NCI-H2029 treated with DMSO at 0.1 percent for 48 hours (cell line): ENCODE measurements around the gene SHISA7.
A peak's percentile ranks its signal among the peaks of the same experiment; 100 is the strongest.

ENCODE experiments used
- DNase-seq: peaks from one replicate; lab custom pipeline; 2025; lab: John Stamatoyannopoulos, UW

Gene SHISA7

GRCh38 chr19:55482156-55482961 lies 39.3 kb upstream of the SHISA7 start:
- no peak for DNase-seq

GRCh38 chr19:55481794-55482155 lies 38.7 kb upstream of the SHISA7 start:
- DNase-seq: no peak

- DNase-seq: no peak
Measured at GRCh38 chr19:55481148-55481793, 38.2 kb upstream of the SHISA7 start.

GRCh38 chr19:55479451-55480230 lies 36.5 kb upstream of the SHISA7 start:
- no peak for DNase-seq

GRCh38 chr19:55479045-55479444 lies 35.9 kb upstream of the SHISA7 start:
- no peak for DNase-seq

- no peak for DNase-seq
Measured at GRCh38 chr19:55478364-55478763, 35.3 kb upstream of the SHISA7 start.

- DNase-seq: no peak
Measured at GRCh38 chr19:55477905-55478304, 34.8 kb upstream of the SHISA7 start.

- peak; percentile 78 for DNase-seq
Measured at GRCh38 chr19:55476100-55476775, 33.1 kb upstream of the SHISA7 start, which contains the start of gene ZNF628. ZNF628 (plus strand) TSS chr19:55476617; CDS start chr19:55479911, 3,294 bp downstream.

- DNase-seq: no peak
Measured at GRCh38 chr19:55474269-55475265, 31.5 kb upstream of the SHISA7 start.

- DNase-seq: no peak
Measured at GRCh38 chr19:55473225-55474012, 30.3 kb upstream of the SHISA7 start.

- DNase-seq: no peak
Measured at GRCh38 chr19:55472463-55472862, 29.4 kb upstream of the SHISA7 start.

- no peak for DNase-seq
Measured at GRCh38 chr19:55471266-55471665, 28.2 kb upstream of the SHISA7 start.

- DNase-seq: no peak
Measured at GRCh38 chr19:55468054-55468393, 24.9 kb upstream of the SHISA7 start.

- DNase-seq: no peak
Measured at GRCh38 chr19:55467236-55468053, 24.3 kb upstream of the SHISA7 start.

- DNase-seq: no peak
Measured at GRCh38 chr19:55466241-55466614, 23.1 kb upstream of the SHISA7 start.

- no peak for DNase-seq
Measured at GRCh38 chr19:55465460-55466240, 22.6 kb upstream of the SHISA7 start.

- DNase-seq: no peak
Measured at GRCh38 chr19:55464662-55465054, 21.6 kb upstream of the SHISA7 start, which contains the start of gene C19orf85. C19orf85 (minus strand) TSS chr19:55464751; CDS start chr19:55464554, 197 bp downstream.

GRCh38 chr19:55464039-55464661 lies 21.1 kb upstream of the SHISA7 start:
- DNase-seq: no peak
